ENCODE data around the gene C1orf198.

Gene C1orf198

GRCh38 chr1:230809256-230809990, 58.9 kb downstream of the C1orf198 start:
- no peak for DNase-seq (ENCODE audit: low spot score)

- no peak for DNase-seq (ENCODE audit: low spot score)
Observed at GRCh38 chr1:230808281-230808872, 59.9 kb downstream of the C1orf198 start.

DNA sequence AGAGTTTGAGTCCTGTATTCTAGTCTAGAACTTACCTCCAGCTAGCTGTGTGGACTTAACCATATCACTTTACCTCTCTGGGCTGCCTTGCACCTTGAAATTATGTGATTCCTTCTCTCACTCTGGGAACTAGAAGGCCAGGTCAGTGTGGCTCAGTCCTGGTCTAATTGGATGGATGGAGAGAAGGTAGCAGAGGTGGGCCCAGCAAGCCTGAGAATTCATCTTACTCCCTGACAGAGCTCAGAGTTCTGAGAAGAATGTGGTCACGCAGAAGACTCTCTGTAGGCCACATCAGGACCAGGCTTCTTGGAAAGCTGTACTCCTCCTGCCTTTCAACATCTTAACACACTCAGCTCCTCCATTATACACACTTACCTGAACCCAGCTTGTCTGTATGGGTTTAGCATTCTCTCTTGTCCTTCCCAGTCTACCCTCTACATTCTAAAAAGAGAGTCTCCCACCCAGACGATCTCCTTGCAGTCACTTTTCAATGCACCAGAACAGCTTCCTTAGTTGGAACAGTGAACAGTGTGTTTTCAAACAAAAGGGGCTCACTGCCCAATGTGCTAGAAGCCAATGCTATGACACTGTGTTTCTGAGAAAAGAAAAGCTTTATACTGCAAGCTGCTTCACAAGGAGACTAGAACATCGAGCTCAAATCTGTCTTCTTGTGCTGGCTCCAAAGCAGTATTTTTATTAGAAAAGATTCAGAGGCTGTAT, 60.6 kb downstream of the C1orf198 start:
- DNase-seq (ENCODE audit: low spot score) = no peak

DNA sequence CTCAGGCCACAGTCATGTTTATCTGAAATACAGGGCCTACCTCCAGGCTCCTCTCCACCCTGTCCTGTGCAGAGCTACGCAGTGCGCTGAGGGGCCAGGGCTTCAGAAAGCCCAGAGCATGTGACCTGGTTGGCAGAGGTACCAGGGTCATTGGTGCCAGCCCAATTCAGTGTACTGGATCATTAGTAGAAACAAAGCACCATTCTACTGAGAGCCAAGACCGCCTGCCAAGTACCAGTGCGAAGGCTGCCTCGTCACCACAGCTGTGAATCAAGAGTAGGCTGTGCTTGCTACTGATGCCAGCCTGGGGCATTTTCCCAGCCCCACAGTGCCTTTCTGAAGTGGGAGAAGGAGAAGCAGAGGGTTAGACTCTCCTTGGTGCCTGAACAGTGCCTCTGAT, 61.3 kb downstream of the C1orf198 start:
- no peak for DNase-seq (ENCODE audit: low spot score)

- DNase-seq (ENCODE audit: low spot score) = no peak
Observed at GRCh38 chr1:230806552-230806951, 61.8 kb downstream of the C1orf198 start.

DNA sequence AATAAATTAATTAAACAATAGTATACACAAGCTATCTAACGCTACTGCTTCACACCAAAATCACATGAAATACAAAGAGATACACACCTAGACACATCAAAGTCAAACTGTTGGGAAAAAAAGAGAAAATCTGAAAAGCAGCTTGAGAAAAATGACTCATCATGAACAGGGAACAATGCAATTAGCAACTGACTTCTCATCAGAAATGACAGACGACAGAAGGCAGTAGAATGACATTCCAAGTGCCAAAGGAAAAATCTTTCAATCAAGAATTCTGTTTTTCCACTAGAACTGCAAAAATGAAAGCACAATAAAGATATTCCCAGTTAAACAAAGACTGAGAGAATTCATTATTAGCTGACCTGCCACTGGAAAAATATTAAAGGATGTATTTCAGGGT, 63.9 kb downstream of the C1orf198 start:
- DNase-seq (ENCODE audit: low spot score) = no peak

DNA sequence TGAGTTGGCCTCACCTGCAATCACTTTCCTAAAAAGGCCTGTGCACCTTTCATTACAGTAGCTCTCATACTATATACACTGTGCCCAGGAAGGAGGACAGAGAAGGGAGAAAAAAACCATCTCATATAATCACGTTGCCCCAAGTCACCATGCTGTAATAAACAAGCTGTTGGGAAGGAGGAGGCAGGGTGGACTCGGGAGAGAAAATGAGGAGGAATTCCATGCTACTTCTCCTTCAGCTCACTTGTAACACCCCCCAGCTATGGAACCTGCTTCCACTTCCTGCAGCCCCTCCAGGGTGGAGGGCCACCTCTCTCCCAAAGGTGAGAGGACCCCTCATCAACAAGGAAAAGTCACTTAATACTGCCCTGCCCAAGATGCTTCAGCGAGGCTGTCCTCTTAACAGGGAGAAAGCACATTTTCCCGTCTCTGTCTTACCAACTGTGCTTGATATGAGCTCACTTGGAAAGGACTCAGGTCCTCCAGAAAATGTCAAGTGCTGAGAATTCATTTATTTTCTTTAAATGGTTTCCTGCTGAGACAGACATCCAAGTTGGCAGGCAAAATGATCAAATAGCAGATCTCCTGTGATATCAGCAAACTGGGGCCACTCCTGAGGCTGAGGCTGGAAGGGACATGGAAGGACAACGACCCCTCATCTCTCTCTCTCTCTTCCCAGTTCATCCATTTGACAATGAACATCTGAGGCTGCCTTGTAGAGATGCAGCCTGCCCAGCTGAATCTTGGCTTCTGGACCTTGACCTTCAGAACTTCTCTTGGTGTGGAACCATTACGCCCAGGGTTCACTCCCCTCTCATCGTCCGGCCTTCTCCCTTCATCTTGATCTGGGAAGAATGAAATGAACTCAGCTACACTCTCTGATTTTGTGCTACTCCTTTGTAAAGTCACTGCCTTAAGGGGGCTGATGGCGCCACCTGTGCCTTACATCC, 67.2 kb downstream of the C1orf198 start:
- no peak for DNase-seq (ENCODE audit: low spot score)

GRCh38 chr1:230798491-230798890, 69.8 kb downstream of the C1orf198 start:
- DNase-seq (ENCODE audit: low spot score) = no peak

DNA sequence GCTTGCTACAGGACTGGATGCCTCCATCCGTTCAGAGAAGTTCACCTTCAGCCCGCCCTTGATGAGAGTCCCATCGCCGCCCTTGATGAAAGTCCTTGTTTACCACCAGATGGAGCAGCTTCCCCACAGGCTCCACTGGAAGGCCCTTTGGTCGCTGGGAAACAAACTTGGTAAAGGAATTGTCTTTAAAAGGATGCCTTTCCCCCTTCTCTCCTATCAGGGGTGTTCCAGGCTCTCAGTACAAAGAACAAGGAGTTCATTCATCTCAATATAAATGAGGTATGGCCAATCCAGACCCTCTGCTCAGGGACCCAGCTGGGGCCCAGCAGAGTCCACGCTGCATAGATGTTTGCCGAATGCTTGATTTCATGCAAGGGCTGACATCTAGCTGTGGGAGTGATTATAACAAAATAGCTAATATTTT, 70.4 kb downstream of the C1orf198 start:
- DNase-seq (ENCODE audit: low spot score) = no peak

DNA sequence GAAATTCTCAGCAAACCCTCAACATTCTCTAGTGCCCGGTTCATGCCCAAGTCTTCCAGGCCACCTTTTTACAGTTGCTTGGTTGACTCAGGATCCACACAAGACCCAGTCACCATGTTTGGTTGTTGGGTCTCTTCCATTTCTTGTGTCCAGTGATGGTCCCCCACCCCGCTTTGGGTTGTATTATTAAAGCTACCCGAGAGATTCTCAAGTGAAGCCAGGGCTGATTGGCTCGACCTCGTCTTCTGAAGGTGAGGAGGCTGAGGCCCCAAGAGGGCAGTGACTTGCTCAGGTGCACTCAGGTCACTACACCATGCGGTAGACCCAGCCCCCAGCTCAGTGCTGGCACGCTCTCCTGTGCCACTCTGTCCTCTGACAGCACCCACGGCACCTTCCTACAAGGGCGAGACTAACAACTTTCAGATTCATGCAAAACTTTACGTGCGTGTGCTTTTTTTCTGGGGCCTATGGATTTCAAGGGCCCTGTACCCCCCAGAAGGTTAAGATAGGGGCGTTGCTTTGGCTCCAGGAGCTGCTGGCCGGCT, 70.9 kb downstream of the C1orf198 start:
- no peak for DNase-seq (ENCODE audit: low spot score)

DNA sequence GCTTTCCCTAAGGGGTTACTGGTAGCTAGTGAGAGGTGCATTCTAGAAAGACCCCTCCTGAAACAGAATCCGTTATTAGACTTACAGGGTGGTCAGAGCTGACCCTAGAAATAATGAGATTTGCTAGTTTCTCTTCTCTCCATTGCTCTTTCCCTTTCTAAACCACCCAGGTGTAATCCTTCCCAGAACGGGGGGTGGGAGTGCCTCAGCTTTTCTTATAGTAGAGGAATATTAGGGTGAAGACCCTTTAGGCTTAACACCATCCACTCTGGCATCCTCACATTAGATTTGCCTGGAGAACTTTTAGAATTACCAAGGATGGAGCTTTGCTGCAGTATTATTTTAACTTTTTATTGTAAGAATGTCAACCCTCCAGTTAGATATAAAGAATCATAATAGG, 71.7 kb downstream of the C1orf198 start:
- DNase-seq (ENCODE audit: low spot score) = no peak

DNA sequence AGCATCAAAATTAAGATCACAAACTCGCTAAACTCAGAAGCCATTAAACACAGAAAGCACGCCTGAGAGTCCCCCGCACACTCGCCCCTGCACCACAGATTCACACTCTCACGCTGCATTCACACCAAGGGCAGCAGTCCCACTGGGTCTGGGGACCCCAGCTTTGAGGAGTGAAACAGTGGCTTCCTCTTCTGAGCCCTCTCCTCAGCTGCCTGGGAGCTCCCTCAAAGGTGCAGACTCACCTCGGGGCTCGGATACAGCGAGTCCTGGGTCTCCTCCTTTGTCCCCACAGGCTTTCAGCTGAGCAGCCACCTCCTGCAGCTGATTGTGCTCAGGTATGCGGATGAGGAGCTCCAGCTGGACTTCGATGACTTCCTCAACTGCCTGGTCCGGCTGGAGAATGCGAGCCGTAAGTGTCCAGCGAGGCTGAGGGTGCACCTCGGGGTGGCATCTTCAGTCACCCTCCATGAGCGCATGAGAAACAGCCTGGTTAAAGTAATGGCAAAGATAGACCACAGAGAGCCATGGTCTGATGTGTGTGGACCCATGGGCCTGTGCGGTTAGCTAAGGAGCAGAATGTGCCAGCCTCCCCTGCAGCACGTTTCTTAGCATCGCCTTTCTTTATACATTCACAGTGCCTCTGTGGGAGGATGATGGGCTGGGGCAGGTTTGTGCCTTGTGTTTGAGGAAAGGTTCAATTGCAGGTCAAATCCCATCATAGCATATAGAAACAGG, 73.3 kb downstream of the C1orf198 start:
- DNase-seq (ENCODE audit: low spot score) = no peak

- DNase-seq (ENCODE audit: low spot score) = no peak
Observed at GRCh38 chr1:230794431-230794830, 73.9 kb downstream of the C1orf198 start.

DNA sequence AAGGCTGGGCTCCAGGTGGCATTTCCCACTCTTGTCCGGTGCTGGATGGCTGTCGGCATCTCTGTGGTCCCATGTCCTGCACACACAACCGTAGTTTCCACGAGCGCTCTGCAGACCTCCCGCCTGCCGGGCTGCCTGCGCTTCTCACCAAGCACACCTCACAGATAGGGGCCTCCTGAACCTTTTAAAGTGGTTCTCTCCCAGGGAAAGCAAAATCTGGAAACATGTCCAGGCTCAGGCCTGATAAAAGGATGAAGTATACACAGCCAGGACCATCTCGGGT, 74.9 kb downstream of the C1orf198 start:
- DNase-seq (ENCODE audit: low spot score) = no peak

- DNase-seq (ENCODE audit: low spot score) = no peak
Observed at GRCh38 chr1:230792691-230793462, 75.4 kb downstream of the C1orf198 start.

DNA sequence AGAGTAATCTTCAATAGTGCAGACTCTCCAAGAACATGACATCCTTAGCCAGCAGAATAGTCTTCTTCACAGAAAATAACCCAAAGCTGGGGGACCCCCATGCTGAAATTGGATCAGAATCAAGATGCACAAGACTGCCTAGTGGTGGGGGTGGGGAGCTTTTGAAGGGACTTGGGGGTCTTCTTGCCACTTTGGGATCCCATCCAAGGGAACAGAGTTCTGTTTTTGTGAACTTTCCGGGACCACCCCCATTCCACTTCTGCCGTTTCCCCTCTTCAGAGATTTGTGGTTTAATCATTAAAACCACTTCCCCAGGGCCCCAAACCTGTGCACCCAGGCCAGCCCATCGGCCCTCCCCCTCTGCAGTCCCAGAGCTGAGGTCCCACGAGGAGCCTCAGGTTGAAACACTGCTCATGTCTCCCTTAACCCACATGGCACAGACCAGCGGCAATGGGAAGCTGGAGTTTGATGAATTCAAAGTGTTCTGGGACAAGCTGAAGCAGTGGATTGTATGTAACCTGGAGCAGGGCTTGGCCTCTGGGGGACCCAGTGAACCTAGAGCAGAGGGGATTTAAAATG, 76.2 kb downstream of the C1orf198 start:
- DNase-seq (ENCODE audit: low spot score) = no peak

DNA sequence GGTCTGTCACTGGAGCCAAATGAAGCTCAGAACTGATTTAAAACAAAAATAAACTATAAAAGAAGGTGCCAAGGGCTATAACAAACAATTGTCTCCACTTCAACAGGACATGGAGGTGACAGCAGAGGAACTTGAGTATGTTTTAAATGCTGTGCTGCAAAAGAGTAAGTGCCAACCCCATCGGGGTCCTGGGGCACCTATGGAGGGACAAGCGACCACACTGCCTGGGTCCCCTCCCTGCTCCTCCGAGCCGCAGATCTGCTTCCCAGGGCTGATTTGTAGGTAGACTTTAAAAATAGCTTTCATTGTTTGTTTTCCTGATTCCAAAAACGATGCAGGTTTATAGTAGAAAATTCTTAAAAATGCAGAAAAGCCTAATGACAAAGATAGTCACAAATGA, 78.3 kb downstream of the C1orf198 start:
- DNase-seq (ENCODE audit: low spot score) = no peak

- DNase-seq (ENCODE audit: low spot score) = no peak
Observed at GRCh38 chr1:230788561-230789275, 79.6 kb downstream of the C1orf198 start.

DNA sequence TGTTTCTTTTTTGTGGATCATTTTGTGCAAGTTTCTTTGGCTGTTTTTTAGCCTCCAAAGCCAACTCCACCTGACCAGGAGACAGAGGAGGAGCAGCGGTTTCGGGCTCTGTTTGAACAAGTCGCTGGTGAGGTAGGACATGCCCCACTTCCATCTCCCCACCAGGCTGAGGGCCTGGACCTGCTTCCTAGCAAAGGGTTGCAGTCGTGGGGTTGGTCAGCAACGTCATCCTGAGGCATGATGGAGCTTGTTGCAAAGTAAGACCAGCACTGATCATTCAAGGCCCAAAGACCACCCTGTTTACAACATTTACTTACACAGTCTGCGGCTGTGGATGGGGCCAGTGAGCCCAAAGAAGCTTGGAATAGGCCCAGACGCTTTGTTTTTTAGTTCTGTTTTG, 80.8 kb downstream of the C1orf198 start:
- DNase-seq (ENCODE audit: low spot score) = no peak

Measured in germinal center (tissue), 1 donor.